ENCODE data around the gene FOXA2.

Gene FOXA2

DNA sequence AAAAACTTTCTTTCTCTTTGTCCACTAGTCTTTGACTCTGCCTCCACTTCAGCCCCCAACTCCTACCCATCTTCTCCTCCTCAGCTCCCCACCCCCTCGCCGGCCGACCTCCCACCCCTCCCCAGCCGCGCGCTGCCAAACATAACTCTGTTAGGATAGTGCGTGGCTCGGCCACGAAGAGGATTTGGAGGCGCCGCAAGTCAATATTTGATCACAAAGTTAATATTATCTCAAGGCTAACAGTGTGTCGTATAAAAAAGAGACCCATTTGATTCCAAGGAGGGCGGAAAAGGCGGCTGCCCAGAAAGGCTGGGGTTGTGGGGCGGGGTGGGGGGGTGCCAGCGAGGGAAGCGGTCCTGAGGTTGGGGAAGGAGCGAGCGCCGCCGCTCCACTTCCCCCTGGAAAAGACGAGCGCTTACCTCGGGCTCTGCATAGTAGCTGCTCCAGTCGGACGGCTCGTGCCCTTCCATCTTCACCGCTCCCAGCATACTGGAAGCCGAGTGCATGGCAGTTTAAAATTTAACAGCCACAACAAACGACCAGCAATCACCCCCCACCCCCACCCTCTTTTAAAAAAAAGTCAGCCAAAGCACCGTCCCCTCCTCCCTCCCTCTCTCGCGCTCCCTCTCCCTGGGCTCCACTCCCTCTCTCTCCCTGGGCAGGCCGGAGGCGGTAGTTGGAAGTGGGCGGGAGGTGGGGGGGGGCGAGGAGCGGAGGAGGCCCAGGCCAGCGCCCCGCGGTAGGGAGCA is 425 bp downstream of the FOXA2 start:
- no peak for DNase-seq

DNA sequence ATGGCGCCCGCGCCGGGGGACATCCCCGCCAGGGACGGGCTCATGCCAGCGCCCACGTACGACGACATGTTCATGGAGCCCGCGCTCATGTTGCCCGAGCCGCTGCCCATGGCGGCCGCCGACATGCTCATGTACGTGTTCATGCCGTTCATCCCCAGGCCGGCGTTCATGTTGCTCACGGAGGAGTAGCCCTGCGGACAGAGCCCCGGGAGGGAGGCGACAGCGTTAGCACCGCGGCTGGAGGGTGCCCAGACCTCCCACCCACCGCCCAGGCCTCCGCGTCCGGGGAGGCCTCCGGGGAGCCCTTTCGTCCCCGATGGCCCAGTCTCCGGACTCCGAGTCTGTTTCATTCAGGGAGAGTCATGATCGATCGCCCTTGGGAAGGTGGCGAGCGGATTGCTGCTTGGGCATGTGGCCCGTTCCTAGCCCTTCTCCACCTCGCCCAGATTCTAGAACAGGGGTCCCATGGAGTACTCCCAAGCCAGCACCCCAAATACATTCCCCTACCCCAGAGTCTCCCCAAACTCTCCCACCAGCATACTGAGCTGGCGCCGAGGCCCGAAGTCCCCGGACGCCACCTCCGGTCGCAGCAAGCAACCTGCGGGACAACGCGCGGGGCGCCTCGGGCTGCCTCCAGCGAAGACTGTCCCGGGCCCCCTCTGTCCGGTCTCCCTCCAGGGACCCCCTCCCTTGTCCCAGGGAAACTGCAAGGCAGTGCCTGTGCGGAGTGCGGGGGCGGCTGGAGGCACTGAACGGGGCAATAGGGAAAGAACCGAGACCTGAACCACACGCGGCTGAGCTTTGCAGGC is 1.2 kb downstream of the FOXA2 start:
- no peak for DNase-seq

DNA sequence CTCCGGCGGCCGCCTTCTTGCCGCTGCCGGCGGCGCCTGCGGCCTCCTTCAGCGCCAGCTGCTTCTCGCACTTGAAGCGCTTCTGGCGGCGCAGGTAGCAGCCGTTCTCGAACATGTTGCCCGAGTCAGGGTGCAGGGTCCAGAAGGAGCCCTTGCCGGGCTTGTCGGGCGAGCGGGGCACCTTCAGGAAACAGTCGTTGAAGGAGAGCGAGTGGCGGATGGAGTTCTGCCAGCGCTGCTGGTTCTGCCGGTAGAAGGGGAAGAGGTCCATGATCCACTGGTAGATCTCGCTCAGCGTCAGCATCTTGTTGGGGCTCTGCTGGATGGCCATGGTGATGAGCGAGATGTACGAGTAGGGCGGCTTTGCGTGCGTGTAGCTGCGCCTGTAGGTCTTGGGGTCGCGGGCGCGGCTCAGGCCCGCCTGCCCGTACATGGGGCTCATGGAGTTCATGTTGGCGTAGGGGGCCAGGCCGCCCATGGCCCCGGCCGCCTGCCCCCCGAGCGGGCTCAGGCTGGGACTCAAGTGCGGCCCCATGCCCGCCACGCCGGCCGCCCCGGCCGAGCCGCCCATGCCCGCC is 1.9 kb downstream of the FOXA2 start:
- no peak for DNase-seq

DNA sequence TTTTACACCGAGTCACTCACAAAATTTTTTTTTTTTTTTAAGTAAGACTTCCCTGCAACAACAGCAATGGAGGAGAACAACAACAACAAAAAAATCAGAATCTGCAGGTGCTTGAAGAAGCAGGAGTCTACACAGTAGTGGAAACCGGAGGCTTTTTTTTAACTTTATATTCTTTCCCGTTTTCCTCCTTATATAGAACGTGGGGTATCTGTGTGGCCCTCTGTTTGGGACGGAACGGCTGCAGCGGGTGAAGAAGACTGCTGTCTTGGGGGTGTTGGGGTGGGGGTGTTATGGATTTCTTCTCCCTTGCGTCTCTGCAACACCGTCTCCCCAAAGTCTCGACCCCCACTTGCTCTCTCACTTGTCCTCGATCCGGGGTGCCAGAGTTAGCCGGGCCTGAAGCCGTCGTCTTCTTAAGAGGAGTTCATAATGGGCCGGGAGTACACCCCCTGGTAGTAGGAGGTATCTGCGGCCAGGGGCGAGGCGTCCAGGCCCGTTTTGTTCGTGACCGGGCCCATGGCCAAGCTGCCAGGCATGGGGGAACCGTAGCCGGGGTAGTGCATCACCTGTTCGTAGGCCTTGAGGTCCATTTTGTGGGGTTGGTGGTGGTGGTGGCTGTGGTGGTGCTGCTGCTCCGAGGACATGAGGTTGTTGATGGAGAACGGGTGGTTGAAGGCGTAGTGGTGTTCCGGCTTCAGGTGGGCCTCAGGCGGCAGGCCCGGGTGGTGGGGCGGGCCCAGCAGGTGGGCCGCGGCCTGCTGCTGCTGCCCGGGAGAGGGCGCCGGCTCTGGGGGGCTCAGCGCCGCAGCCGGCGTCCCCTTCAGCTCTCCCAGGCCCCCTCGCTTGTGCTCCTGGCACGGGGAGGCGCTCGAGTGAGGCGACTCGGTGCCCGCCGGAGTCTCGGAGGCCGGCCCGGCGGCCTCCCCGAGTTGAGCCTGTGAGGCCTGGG is 2.7 kb downstream of the FOXA2 start:
- DNase-seq = no peak

DNA sequence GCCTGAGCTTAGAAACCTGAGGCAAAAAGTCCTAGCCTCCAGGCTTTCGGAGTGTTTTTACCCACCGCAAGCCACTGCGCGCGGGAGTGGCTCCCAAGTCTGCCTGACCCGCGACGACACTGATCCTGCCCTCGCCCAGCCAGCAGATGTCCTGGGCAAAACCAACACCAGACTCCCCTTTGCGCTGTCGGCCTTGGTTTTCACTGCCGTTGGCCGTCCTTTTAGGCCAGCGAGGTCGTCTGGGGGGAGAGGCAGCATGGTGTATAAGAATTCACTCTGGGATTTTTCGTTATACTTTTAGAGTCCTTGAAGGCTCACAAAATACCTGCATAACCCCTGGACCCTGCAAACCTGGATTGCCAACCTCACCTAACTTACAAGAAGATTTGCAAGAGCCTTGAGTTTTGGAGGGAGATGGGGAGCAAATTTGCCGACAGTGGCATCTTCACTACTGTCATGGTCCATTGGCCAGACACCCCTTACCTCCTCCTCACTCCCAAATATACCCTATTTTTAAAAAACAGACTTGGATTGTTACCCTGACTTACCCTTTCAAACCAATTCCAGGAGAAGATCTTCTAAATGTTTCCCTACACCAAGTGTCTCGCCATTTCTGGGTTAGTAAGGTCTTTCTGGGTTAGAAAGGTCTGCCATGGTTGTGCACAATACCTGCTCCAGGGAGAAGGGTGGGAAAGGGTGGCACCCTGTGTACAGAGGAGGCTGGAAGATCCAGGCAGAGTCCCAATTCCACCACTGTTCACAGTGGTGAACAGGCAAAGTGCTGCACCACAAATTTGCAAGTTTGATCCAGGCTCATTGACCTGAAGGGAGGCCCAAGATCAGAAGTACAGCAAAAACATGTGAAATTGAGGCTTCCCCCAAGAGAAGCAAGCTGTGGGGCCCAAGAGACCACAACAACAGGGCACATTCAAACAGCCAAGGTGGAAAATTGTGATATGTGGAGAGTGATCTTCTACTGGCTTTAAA is 4.4 kb downstream of the FOXA2 start:
- DNase-seq = no peak

DNA sequence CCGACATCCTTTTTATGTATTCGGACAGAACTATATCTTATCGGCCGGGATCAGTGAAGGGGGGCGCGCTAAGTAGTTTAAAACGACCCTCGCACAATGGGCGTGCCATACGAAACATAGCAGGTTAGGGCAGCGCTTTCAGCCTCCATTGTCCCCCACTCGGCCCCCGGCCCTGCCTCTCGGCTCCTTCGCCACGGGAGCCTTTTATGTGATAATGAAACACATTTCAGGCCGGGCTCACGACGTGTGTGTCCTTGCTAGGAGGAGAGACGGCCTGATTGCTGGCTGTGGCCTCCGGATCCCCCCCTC is 5.3 kb downstream of the FOXA2 start:
- no peak for DNase-seq

DNA sequence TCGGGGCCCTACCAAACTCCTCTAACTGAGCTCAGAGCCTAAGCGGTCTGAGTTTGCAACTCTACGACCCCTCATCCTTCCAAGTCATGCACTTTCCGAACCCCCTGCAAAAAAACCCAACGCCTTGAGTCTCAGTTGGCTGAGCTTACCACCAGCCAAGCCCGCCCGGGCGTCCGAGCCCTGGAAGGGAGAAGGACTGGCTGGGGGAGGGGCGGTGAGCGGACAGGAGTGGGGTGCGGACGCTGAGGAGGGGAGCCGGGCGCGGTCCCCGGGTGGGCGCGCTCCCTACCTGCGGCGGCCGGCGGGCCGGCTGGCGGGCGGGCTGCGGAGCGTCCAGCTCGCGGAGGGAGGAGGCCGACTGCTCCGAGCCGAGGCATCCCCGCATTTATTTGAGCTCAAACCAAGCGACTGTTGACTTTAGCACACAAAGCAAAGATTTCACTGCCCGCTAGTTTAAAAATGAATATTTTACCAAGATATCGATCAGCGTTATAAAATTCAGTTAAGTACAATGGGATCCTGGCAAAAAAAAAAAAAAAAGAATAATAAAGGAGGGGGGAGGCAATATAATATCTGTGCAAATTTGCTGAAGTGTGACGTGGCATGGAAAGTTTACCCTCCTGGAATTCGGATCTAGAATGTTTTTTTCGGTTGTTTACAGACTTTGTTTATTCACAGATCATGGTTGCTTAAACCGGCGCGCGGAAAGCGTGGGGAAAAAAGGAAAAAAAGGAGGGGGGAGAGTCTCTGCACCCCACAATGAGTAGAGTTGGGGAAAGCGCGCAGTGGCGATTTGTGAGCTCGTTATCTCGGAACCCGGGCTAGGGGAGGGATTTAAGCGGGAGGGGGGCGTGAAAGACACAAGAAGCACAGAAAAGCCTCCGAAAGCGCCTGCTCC is 5.9 kb downstream of the FOXA2 start:
- no peak for DNase-seq

DNA sequence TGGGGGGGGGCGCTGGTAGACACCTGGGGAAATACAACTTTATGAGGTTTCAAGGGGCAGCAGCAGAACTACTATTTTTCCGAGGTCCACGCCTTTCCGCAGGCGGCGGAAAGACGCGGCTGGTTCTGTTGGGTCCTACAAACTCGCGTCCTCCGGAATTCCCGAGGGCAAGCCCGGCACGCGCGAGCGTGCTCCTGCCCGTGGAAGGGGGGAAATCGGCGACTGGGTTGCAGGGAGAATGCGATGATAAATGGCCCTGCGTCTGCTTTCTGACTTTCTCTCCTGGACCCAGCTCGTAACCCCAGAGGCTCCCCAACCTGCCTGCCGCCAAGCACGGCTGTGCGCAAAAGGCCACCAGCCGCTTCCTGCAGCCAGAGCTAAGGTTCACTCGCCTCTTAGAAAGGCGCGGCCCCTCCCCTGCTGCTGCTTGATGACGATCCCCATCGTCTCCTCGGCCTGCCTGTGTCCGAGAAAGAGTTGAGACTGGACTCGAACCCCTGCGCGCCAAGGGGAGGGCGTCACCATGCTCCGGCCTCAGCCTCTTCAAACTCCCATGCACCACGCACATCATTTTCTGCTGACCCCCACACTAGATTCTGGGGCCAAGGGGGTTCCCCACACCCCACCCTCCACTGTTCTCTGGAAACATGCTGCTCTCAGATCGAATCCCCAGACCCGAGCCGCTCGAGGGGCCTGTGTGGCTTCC is 6.7 kb downstream of the FOXA2 start:
- no peak for DNase-seq

DNA sequence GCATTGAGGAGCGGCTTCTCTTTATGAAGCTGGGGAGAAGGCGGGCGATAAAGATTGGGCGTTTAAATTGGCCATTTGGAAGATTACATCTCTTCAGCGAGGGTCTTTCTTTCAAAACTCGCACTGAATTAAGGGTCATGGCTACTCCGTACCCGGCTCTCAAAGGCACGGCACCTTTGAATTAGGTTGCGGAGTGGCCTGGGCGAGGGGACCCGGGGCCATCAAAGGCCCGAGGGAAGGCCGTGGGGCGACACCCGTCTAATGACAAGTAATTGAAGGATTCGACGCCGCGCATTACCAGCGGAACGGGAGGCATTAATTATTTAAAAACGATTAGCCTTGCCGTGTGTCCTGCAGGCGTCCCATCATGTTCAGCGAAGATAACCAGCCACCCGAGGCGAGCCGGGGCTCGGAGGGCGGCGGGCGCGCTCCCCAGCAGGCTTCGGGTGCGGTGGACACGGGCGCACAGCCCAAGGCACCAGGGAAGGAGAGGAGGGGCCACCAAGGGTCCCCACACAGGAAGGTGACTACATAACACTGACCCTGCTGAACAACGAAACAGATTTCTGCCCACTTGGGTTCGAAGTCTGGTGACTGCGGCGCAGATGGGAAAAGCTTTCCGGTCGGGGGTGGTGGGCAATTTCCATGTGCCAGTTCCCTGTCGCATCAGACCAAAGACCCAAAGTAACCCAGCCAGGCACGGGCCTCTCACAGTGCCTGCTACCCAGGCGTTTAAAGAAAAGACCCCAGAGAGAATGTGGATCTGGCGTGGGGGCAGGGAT is 7.4 kb downstream of the FOXA2 start:
- DNase-seq = no peak

DNA sequence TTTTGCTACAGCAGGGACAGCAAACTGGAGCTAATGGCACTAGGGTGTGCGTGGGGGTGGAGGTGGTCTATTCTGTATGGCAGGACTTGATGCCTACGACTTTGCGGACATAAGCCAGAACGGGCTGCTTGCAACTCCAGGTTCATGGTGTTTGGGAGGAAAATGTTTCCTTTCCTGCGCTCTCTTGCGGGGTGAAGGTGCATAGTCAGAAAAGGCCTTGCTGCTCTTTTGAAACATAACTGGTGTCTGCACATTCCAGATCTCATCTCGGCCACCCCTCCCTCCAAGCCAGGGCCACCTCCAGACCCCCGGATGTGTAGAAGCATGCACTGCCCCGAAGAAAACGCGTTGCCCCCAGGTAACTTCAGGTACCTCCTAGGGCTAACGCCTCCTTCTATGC is 8.1 kb downstream of the FOXA2 start:
- no peak for DNase-seq

DNA sequence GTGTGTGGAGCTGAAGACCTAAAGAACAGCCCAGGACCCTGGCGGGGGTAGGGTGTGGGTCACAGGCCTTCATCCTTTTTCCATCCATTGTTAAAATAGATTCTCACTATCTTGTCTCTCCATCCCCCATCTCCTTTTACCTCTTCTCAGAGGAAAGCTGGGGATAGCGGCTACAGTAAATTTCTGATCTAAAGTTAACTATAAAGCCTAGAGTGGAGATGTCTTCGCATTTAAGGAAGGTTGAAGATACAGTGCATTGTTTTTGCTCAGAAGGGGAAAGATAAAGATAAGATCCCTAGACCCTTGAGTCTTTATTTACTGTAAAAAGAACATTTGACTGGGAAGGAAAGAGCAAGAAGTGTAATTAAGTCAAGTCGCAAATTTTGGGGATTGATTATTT is 8.6 kb downstream of the FOXA2 start:
- DNase-seq = no peak

DNA sequence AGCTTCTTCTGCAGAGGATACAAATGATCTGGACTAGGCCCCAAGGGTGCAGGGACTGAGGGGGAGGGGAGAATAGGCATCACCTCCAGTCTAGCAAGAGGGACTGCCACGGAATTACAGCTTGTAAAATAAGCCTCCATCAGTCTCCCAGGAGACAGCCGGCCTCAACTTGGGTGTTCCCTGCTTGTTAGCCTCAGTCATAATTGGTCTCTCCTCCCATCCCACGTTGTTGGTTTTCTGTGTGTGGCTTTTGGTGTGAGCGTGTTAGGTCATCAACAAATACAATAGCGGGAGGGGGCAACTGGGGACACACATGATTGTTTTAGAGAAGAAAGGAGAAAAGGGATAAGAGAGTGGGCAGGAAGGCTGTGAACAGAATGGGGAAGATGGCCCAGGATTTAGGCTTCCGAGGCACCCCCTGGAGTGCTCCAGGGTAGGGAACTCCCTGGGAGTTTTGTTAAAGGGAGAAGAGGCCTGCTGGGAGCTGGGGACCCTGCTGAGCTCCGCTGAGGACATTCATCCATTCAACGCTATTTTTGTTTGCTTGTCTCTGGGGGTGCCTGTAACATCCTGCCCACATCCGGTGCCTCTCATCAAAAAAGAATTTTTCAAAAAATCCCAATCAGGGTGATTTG is 9.2 kb downstream of the FOXA2 start:
- DNase-seq = no peak

DNA sequence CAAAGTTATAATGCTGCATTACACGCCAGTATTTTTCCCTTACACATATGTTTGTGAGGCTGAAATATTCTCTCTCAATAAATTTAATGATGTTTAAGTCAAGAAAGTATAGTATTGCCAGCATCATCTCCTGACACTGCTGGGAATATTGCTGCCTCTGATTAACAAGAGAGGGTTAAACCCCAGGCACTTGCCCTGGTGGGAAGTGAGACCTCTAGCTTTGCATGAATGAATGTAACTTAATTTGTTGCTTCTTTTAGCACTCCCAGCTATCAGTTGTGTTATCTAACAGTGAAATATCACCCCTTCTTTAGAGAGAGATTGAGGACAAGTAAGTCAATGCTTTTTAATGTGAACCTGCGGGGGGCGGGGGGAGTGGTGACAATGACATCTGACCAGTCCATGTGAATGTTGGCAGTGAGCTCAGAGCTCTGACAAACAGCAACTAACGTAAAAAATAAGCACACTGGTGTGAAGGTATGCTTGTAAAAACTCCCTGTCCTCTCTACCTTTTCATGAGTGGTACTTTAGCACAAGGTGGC is 9.8 kb downstream of the FOXA2 start:
- no peak for DNase-seq

DNA sequence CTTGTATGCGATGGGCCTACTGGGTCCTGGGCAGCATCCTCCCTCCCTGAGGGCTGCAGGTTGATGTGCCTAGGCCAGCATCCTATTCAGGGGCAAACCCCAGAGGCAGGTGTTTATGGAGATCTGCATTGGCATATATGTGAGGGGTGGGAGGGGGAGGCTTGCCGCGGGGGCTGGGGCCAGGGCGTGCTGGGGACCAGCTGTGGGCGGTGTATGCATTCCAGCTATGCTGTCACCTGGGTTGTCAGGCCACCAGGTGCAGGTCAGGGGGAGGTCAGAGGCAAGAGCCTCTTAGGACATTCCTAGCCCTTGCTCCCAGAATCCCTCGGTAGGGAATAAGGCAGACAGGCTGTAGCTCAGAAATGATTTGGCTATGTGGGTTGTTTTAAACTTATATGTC is 11.9 kb downstream of the FOXA2 start:
- DNase-seq = no peak

DNA sequence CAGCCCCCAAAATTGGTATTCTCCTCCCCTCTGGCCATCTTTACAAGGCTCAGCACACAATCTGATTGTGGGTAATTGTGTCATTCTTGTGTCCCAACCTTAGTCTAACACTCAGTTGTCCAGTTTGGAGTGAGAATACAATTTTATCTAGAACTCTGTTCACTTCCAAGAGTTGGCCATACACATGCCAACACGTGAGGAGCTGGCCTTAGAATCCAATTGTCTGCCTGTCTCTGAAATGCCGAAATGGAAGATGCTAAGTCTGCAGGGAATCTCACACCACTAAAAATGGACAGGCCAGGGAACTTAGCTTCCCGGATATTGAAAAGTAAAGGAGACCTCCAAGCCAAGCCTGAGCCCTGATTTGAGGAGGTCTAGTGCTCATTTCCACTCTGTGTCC is 12.3 kb downstream of the FOXA2 start:
- DNase-seq = no peak

DNA sequence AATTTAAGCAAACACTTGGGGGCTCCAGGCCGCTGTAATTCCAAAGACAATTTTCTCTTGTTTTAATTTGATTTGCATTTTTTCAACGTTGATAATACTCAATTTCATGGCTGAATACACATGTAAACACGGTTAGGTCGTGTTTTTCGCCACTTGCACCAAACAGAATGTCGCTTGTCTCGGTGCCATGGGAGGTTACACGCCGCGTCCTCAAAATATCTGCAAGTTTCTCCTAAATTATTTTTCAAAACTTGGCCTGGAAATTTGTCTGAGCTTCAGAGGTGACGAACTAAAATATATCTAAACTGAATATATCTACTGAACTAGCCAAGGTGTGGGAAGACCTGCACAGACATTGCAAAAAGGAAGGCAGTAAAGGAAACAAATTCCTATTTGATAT is 15.0 kb downstream of the FOXA2 start:
- no peak for DNase-seq

DNA sequence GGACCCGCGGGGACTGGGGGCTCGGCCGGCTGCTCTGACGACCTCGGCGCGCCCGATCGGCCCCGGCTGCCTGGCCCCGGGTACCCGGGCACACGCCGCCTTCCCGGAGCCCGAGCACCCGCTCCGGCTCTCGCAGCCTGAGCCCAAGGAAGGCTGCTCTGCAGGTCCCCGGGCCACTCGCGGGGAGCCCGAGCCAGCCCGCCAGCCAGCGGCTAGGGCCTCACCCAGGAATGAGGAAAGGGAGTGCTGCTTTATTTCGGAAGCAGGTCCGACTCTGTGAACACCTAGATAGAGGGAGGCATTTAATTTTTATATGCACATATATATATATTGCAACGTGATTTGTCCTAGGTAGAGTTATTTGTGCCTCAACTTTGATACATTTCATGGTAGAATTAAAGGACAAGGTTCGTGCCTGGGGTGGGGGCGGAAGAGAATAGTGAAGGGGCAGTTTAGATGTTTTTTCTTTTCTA is 15.5 kb downstream of the FOXA2 start:
- no peak for DNase-seq

Measured in midbrain (tissue), 1 donor.